Neural cell (in vitro differentiated cells): ENCODE results near the gene RLN2. TPM values are rescaled to one million over a fixed set of nuclear protein-coding genes. Genes with fewer than 3 reads are reported as not detected.

Experiments used
- H2AFZ ChIP-seq: fragments of 200-600, 300-800 bp; sonication (generic), shearing (Covaris generic); 2 replicates; pipeline ENCODE4 v1.6.0; 2014; ENCODE audit warnings: low read depth, mild to moderate bottlenecking, antibody characterized with exemption, low read length, moderate library complexity
- H3F3A ChIP-seq: fragments of 200-600 bp; shearing (Covaris generic); 2 replicates; pipeline ENCODE4 v1.6.1; 2016; ENCODE audit warnings: mild to moderate bottlenecking, moderate library complexity, mixed read lengths, antibody characterized with exemption, low read length; ENCODE audit not compliant: insufficient read depth, poor library complexity, severe bottlenecking
- H3K27ac ChIP-seq: fragments of 200-600, 300-800 bp; sonication (generic), shearing (Covaris generic); 2 replicates; pipeline ENCODE4 v1.5.1; 2014; ENCODE audit warnings: mild to moderate bottlenecking, low read length, moderate library complexity
- H3K27me3 ChIP-seq: fragments of 300-800, 200-600 bp; sonication (generic), shearing (Covaris generic); 2 replicates; pipeline ENCODE4 v1.6.0; 2014; ENCODE audit warnings: mild to moderate bottlenecking, low read depth, low read length, moderate library complexity; ENCODE audit not compliant: insufficient read depth
- H3K36me3 ChIP-seq: fragments of 300-800, 200-600 bp; sonication (generic), shearing (Covaris generic); 2 replicates; pipeline ENCODE4 v1.5.1; 2014; ENCODE audit warnings: mild to moderate bottlenecking, antibody characterized with exemption, low read length, moderate library complexity; ENCODE audit not compliant: insufficient read depth
- H3K4me2 ChIP-seq: fragments of 300-800, 200-600 bp; sonication (generic), shearing (Covaris generic); 2 replicates; pipeline ENCODE4 v1.6.0; 2014; ENCODE audit warnings: mild to moderate bottlenecking, low read length
- H3K4me3 ChIP-seq: fragments of 300-800, 200-600 bp; sonication (generic), shearing (Covaris generic); 2 replicates; pipeline ENCODE4 v1.5.1; 2014; ENCODE audit warnings: mild to moderate bottlenecking, low read length, moderate library complexity
- H3K79me2 ChIP-seq: fragments of 200-600 bp; shearing (Covaris generic); replicated peaks from 2 replicates; pipeline ENCODE4 v1.6.0; 2014; ENCODE audit warnings: mild to moderate bottlenecking, low read length, moderate library complexity; ENCODE audit not compliant: insufficient read depth
- H3K9ac ChIP-seq: fragments of 300-800, 200-600 bp; sonication (generic), shearing (Covaris generic); 2 replicates; pipeline ENCODE4 v1.6.1; 2016; ENCODE audit warnings: mild to moderate bottlenecking, low read length, mixed read lengths
- H3K9me2 ChIP-seq: fragments of 200-600 bp; shearing (Covaris generic); 2 replicates; pipeline ENCODE4 v1.6.1; 2016; ENCODE audit warnings: mild to moderate bottlenecking, low read length, mixed read lengths; ENCODE audit not compliant: insufficient read depth
- H3K9me3 ChIP-seq: fragments of 200-600, 300-800 bp; sonication (generic), shearing (Covaris generic); 2 replicates; pipeline ENCODE4 v1.6.1; 2016; ENCODE audit warnings: mild to moderate bottlenecking, mixed run types, low read length, moderate library complexity, mixed read lengths
- H4K20me1 ChIP-seq: fragments of 200-600 bp; shearing (Covaris generic); 2 replicates; pipeline ENCODE4 v1.6.1; 2016; ENCODE audit warnings: mild to moderate bottlenecking, mixed run types; ENCODE audit not compliant: insufficient read depth
- CTCF ChIP-seq: fragments of 450-650 bp; IDR thresholded peaks from 2 replicates; pipeline ENCODE4 v1.5.1; 2014; ENCODE audit warnings: antibody characterized with exemption, mild to moderate bottlenecking, moderate library complexity; ENCODE audit not compliant: poor library complexity, severe bottlenecking
- EP300 ChIP-seq: fragments of 450-650 bp; conservative IDR thresholded peaks from 2 replicates; pipeline ENCODE4 v1.6.1; 2014; ENCODE audit warnings: antibody characterized with exemption, mild to moderate bottlenecking, moderate library complexity; ENCODE audit not compliant: poor library complexity, severe bottlenecking
- EZH2 ChIP-seq: fragments of 200-600, 300-800 bp; shearing (Covaris generic), sonication (generic); IDR thresholded peaks from 2 replicates; pipeline ENCODE4 v1.6.1; 2014; ENCODE audit warnings: antibody characterized with exemption, low read length, borderline replicate concordance, mild to moderate bottlenecking; ENCODE audit not compliant: insufficient read depth, poor library complexity, severe bottlenecking
- MXI1 ChIP-seq: fragments of 450-650 bp; conservative IDR thresholded peaks from 2 replicates; pipeline ENCODE4 v1.6.1; 2014; ENCODE audit warnings: antibody characterized with exemption, mild to moderate bottlenecking; ENCODE audit not compliant: poor library complexity, severe bottlenecking
- POLR2AphosphoS5 ChIP-seq: IDR thresholded peaks from 2 replicates; pipeline ENCODE4 v1.6.1; 2012
- RAD21 ChIP-seq: fragments of 450-650 bp; conservative IDR thresholded peaks from 2 replicates; pipeline ENCODE4 v1.6.1; 2014; ENCODE audit warnings: antibody characterized with exemption, mild to moderate bottlenecking, moderate library complexity
- REST ChIP-seq: IDR thresholded peaks from 2 replicates; pipeline ENCODE4 v1.6.1; 2012; ENCODE audit warnings: borderline replicate concordance
- SMC3 ChIP-seq: fragments of 450-650 bp; conservative IDR thresholded peaks from 2 replicates; pipeline ENCODE4 v1.6.1; 2014; ENCODE audit warnings: antibody characterized with exemption, mild to moderate bottlenecking, moderate library complexity; ENCODE audit not compliant: poor library complexity
- TAF1 ChIP-seq: IDR thresholded peaks from 2 replicates; pipeline ENCODE4 v1.6.1; 2012; ENCODE audit warnings: low read depth
- polyA plus RNA-seq: library from polyadenylated mRNA; depleted of rRNA; stranded (reverse); fragments of >200 nt; gene quantifications from 2 replicates; pipeline ENCODE4 v1.2.3, GENCODE V29; 2014

The RLN2 gene
- polyA plus RNA-seq, 1 donor from 2014 or later, result not detected

- Histone ChIP-seq H4K20me1 (no peaks in the 10 kb centered on the region), H3K4me2 (no peak overlapping the region), H3K4me3 (no peak overlapping the region), H3K9ac (no peak overlapping the region), H3K27ac (no peak overlapping the region), H3K79me2 (no peaks in the 10 kb centered on the region), H3K27me3 (no peaks in the 10 kb centered on the region), H3K9me3 (no peaks in the 10 kb centered on the region), H2AFZ (no peak overlapping the region), H3K36me3 (no peaks in the 10 kb centered on the region), H3K9me2 (no peaks in the 10 kb centered on the region), H3F3A (no peaks in the 10 kb centered on the region)
- no peak for TF ChIP-seq CTCF
- no peak for TF ChIP-seq MXI1
These were observed 1.2 kb upstream of the RLN2 start for GRCh38 chr9:5305741-5306140.

DNA sequence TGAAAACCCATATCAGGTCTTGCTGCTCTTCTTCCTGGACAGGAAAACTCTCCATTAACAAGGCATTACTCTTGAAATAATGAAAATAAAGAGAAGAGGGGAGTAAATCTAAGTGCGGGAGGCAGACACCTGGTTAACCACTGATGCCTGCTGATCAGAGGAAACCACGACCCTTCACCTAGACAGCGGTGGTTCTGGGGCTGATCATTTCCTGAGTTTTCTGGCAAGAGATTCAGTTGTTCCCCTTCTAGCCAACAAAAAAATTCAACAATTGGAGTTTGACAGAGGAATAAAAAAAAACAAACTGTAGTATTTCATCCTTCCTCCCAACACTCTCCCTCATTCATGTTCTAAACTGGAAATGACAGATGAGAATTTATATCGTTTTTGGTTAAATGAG, 3.0 kb downstream of the RLN2 start:
- Histone ChIP-seq H3K9ac (no peak overlapping the region), H3F3A (no peaks in the 10 kb centered on the region), H3K9me2 (no peaks in the 10 kb centered on the region), H4K20me1 (no peaks in the 10 kb centered on the region), H3K9me3 (no peaks in the 10 kb centered on the region), H3K4me3 (no peak overlapping the region), H3K27ac (no peak overlapping the region), H2AFZ (no peak overlapping the region), H3K79me2 (no peaks in the 10 kb centered on the region), H3K27me3 (no peaks in the 10 kb centered on the region), H3K4me2 (no peak overlapping the region), H3K36me3 (no peaks in the 10 kb centered on the region)
- no peak for TF ChIP-seq MXI1

DNA sequence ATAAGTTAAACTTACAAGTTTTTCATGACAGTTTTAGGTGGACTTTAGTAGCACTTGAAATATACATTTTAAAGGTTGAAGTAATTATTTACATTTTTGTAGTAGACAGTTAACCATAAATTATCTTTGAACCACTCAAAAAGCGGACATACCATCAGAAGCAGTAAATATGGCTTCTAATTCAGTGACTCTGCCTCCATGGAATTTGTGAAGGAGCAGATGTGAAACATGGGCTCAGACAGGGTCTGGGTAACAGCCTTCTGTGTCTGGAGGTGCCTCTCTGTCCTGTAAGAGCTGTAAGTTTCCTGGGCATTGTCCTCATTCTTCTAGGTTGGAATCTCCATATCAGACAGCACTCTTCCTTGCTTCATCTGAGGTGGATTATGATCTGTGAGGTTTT, 12.4 kb downstream of the RLN2 start:
- Histone ChIP-seq H3K4me2 (no peak overlapping the region), H4K20me1 (no peaks in the 10 kb centered on the region), H3K79me2 (no peaks in the 10 kb centered on the region), H3K27ac (no peak overlapping the region), H3K9me2 (no peaks in the 10 kb centered on the region), H3K9ac (no peak overlapping the region), H3F3A (no peaks in the 10 kb centered on the region), H3K27me3 (no peaks in the 10 kb centered on the region), H3K9me3 (no peaks in the 10 kb centered on the region), H3K4me3 (no peak overlapping the region), H3K36me3 (no peaks in the 10 kb centered on the region), H2AFZ (no peak overlapping the region)
- TF ChIP-seq EZH2 (no peak), EP300 (no peak)

- Histone ChIP-seq H3K4me2 (no peak overlapping the region), H3K9me2 (no peaks in the 10 kb centered on the region), H3K9me3 (no peaks in the 10 kb centered on the region), H3K27me3 (no peaks in the 10 kb centered on the region), H3K79me2 (no peaks in the 10 kb centered on the region), H2AFZ (no peak overlapping the region), H3K36me3 (no peaks in the 10 kb centered on the region), H3F3A (no peaks in the 10 kb centered on the region), H3K27ac (no peak overlapping the region), H3K4me3 (no peak overlapping the region), H3K9ac (no peak overlapping the region), H4K20me1 (no peaks in the 10 kb centered on the region)
- TF ChIP-seq CTCF, result no peak
- TF ChIP-seq RAD21, result no peak
- no peak for TF ChIP-seq POLR2AphosphoS5
- TF ChIP-seq EZH2, result no peak
- no peak for TF ChIP-seq SMC3
- TF ChIP-seq REST, result no peak
- no peak for TF ChIP-seq TAF1
- TF ChIP-seq EP300, result no peak
- TF ChIP-seq MXI1, result no peak
These were observed 15.9 kb downstream of the RLN2 start for GRCh38 chr9:5288591-5288990.
